ENCODE data around the gene KIF3C. TPM values are rescaled to one million over a fixed set of nuclear protein-coding genes. Genes with fewer than 3 reads are reported as not detected.

KIF3C gene
- total RNA-seq, 1 experiment from 2014 or later: 41.4 TPM

DNA sequence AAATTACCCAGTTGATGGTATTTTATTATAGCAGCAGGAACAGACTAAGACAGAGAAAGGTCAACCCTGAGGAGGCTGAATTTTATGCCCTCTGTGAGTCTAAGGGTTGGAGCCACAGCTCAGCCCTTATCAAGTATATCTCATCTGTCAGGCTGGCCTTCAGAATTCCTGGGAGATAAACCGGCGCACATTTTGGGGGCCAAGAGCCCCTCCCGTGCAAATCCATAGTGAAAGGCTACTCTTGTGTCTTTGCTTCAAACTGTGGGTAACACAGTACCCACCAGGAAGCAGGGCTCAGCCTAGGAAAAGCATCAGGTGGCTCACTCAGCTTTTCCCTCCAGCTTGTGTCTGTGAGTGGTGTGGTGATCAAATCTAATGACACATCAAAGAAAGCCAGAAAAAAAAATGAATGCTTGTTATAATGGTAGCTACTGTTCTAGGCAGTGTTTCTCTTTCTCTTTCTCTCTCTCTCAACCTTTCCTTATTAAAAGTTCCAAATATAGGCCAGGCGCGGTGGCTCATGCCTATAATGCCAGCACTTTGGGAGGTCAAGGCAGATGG, 79.0 kb downstream of the KIF3C start:
- H3K4me1 ChIP-seq (ENCODE audit: insufficient read depth, low read length): no peaks in the 10 kb centered on the region
- H3K23ac ChIP-seq (ENCODE audit: insufficient read length, low read depth, low read length): no peak overlapping the region
- H3K9ac ChIP-seq (ENCODE audit: extremely low read depth, insufficient read length, low read length): no peak overlapping the region
- H3K4me2 ChIP-seq (ENCODE audit: insufficient read depth, insufficient read length, low read length): no peak overlapping the region
- TF ChIP-seq, protein P1, sequence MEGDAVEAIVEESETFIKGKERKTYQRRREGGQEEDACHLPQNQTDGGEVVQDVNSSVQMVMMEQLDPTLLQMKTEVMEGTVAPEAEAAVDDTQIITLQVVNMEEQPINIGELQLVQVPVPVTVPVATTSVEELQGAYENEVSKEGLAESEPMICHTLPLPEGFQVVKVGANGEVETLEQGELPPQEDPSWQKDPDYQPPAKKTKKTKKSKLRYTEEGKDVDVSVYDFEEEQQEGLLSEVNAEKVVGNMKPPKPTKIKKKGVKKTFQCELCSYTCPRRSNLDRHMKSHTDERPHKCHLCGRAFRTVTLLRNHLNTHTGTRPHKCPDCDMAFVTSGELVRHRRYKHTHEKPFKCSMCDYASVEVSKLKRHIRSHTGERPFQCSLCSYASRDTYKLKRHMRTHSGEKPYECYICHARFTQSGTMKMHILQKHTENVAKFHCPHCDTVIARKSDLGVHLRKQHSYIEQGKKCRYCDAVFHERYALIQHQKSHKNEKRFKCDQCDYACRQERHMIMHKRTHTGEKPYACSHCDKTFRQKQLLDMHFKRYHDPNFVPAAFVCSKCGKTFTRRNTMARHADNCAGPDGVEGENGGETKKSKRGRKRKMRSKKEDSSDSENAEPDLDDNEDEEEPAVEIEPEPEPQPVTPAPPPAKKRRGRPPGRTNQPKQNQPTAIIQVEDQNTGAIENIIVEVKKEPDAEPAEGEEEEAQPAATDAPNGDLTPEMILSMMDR (conservative IDR thresholded peaks at IDR 0.05): no peak
- H3K4me1 Mint-ChIP-seq: no peaks in the 10 kb centered on the region
- H2BK12ac ChIP-seq (ENCODE audit: insufficient read length, low read depth, low read length): no peak overlapping the region
- no peak overlapping the region for H2BK15ac ChIP-seq (ENCODE audit: low read depth, low read length)
- no peak overlapping the region for H3K18ac ChIP-seq (ENCODE audit: insufficient read length, low read depth, low read length)
- H4K5ac ChIP-seq (ENCODE audit: insufficient read length, low read depth, low read length): no peak overlapping the region
- no peaks in the 10 kb centered on the region for H3K79me1 ChIP-seq (ENCODE audit: insufficient read depth, low read depth, low read length, poor library complexity, severe bottlenecking)
- no peak overlapping the region for H2BK5ac ChIP-seq (ENCODE audit: insufficient read length, low read length)
- DNase-seq: no peak
- no peak overlapping the region for H4K8ac ChIP-seq (replicated peaks; ENCODE audit: insufficient read length, low read depth, low read length)
- H3K27ac Mint-ChIP-seq: no peak overlapping the region
- WGBS (ENCODE audit: extremely low coverage, insufficient read length, low lambda C conversion rate): no CpG with 5 or more reads among the region's 5 CpGs
- H3K9me3 ChIP-seq (ENCODE audit: control insufficient read depth, low read depth, low read length): no peaks in the 10 kb centered on the region
- H2BK20ac ChIP-seq (ENCODE audit: low read depth, low read length, poor library complexity, severe bottlenecking): no peak overlapping the region
- no peaks in the 10 kb centered on the region for H3K23me2 ChIP-seq (ENCODE audit: insufficient read length, low read depth, low read length, poor library complexity, severe bottlenecking)
- no peaks in the 10 kb centered on the region; a peak in 1 of 5 replicates for H3K9me3 Mint-ChIP-seq
- H3K79me2 ChIP-seq (ENCODE audit: insufficient read depth, low read length): no peaks in the 10 kb centered on the region; the same call in 1 of the 2 replicates
- no peak overlapping the region for H2AFZ ChIP-seq (ENCODE audit: low read length)
- H3K4ac ChIP-seq (ENCODE audit: low read depth, low read length): no peak overlapping the region
- no peak overlapping the region for H3K56ac ChIP-seq (ENCODE audit: insufficient read length, low read depth, low read length)
- no peaks in the 10 kb centered on the region for H4K20me1 ChIP-seq (ENCODE audit: control insufficient read depth, insufficient read depth, insufficient read length)
- no peaks in the 10 kb centered on the region for H3K27me3 ChIP-seq (ENCODE audit: insufficient read depth, low read length)
- peaks cover 2% of the 10 kb centered on the region for H3K27me3 Mint-ChIP-seq (ENCODE audit: low read depth)
- no peak overlapping the region for H4K91ac ChIP-seq (ENCODE audit: insufficient read length, low read depth, low read length)
- H3K27ac ChIP-seq (ENCODE audit: insufficient read length, low read depth, low read length): no peak overlapping the region
- H3K36me3 Mint-ChIP-seq (ENCODE audit: insufficient read depth in 1 of 3, low read depth in 3 of 3): no peaks in the 10 kb centered on the region
- H3T11ph ChIP-seq (ENCODE audit: low read length): no peak overlapping the region
- no peak overlapping the region for H3K4me3 Mint-ChIP-seq
- H2BK120ac ChIP-seq (ENCODE audit: low read depth, low read length, poor library complexity, severe bottlenecking): no peak overlapping the region
- H2AK5ac ChIP-seq (ENCODE audit: insufficient read length, low read length): no peak overlapping the region
- no peak overlapping the region for H3K14ac ChIP-seq (ENCODE audit: insufficient read depth, low read length)
